Suppressor macrophage treated with lipopolysaccharide for 4 hours (primary cell): Measurements from ENCODE around the gene SHCBP1.

Experiments used
- DNase-seq: peaks from one replicate; pipeline ENCODE4 v3.0.0-alpha.2; 2020

SHCBP1 gene

GRCh38 chr16:46614006-46614405 is 7.2 kb downstream of the SHCBP1 start:
- no peak for DNase-seq

- DNase-seq = no peak
These were observed 7.8 kb downstream of the SHCBP1 start for GRCh38 chr16:46613352-46613751.

- DNase-seq = peak; percentile 47
These were observed 9.1 kb downstream of the SHCBP1 start for GRCh38 chr16:46612121-46612520.

- DNase-seq = peak; percentile 54
These were observed 13.7 kb downstream of the SHCBP1 start for GRCh38 chr16:46607529-46607928.

- DNase-seq = no peak
These were observed 14.9 kb downstream of the SHCBP1 start for GRCh38 chr16:46606231-46606630.

GRCh38 chr16:46591257-46591656 is 29.9 kb downstream of the SHCBP1 start:
- DNase-seq = no peak

GRCh38 chr16:46586011-46586577 is 35.1 kb downstream of the SHCBP1 start:
- DNase-seq = no peak

- DNase-seq = no peak
These were observed 38.1 kb downstream of the SHCBP1 start for GRCh38 chr16:46583036-46583435.

- no peak for DNase-seq
These were observed 38.9 kb downstream of the SHCBP1 start for GRCh38 chr16:46582313-46582712.

GRCh38 chr16:46577988-46578579 is 43.1 kb downstream of the SHCBP1 start:
- DNase-seq = no peak

- no peak for DNase-seq
These were observed 47.4 kb downstream of the SHCBP1 start for GRCh38 chr16:46573834-46574159.

GRCh38 chr16:46573008-46573833 is 48.0 kb downstream of the SHCBP1 start:
- DNase-seq = peak; percentile 41

- DNase-seq = no peak
These were observed 51.9 kb downstream of the SHCBP1 start for GRCh38 chr16:46569231-46569735.

- no peak for DNase-seq
These were observed 52.5 kb downstream of the SHCBP1 start for GRCh38 chr16:46568472-46569230.

- DNase-seq = no peak
These were observed 58.2 kb downstream of the SHCBP1 start for GRCh38 chr16:46562979-46563378.

GRCh38 chr16:46558018-46558417 is 63.2 kb downstream of the SHCBP1 start:
- DNase-seq = no peak

- DNase-seq = no peak
These were observed 65.2 kb downstream of the SHCBP1 start for GRCh38 chr16:46555951-46556350.

GRCh38 chr16:46554435-46554834 is 66.7 kb downstream of the SHCBP1 start:
- peak; percentile 80 for DNase-seq

- no peak for DNase-seq
These were observed 71.7 kb downstream of the SHCBP1 start for GRCh38 chr16:46549477-46549876.
